ENCODE data around the gene RIC1.

RIC1 gene

GRCh38 chr9:5587024-5587423 is 41.9 kb upstream of the RIC1 start:
- no peak overlapping the region for H3K27ac ChIP-seq
- DNase-seq (ENCODE audit: low spot score) = no peak
- no peak for TF ChIP-seq CTCF (IDR thresholded peaks at IDR 0.05)
- H3K4me3 ChIP-seq = no peak overlapping the region

- no peak overlapping the region for H3K4me3 ChIP-seq
- DNase-seq (ENCODE audit: low spot score) = no peak
- TF ChIP-seq CTCF (IDR thresholded peaks at IDR 0.05) = no peak
- no peak overlapping the region for H3K27ac ChIP-seq
Observed at GRCh38 chr9:5592231-5592630, 36.7 kb upstream of the RIC1 start.

GRCh38 chr9:5592904-5593303 is 36.0 kb upstream of the RIC1 start:
- H3K4me3 ChIP-seq = no peak overlapping the region
- TF ChIP-seq CTCF (IDR thresholded peaks at IDR 0.05) = no peak
- DNase-seq (ENCODE audit: low spot score) = no peak
- H3K27ac ChIP-seq = no peak overlapping the region

GRCh38 chr9:5593904-5594303 is 35.0 kb upstream of the RIC1 start:
- no peak for TF ChIP-seq CTCF (IDR thresholded peaks at IDR 0.05)
- no peak for DNase-seq (ENCODE audit: low spot score)
- H3K4me3 ChIP-seq = no peak overlapping the region
- H3K27ac ChIP-seq = no peak overlapping the region

- no peak overlapping the region for H3K27ac ChIP-seq
- no peak for DNase-seq (ENCODE audit: low spot score)
- H3K4me3 ChIP-seq = no peak overlapping the region
- TF ChIP-seq CTCF (IDR thresholded peaks at IDR 0.05) = no peak
Observed at GRCh38 chr9:5596173-5596572, 32.7 kb upstream of the RIC1 start.

- no peak for DNase-seq (ENCODE audit: low spot score)
- Histone ChIP-seq H3K4me3 (peak overlapping the region; percentile 65), H3K27ac (peak overlapping the region; percentile 57 to 85)
Observed at GRCh38 chr9:5608298-5609225, 20.3 kb upstream of the RIC1 start.

More at GRCh38 chr9:5608298-5609225, 20.3 kb upstream of the RIC1 start:
- TF ChIP-seq CTCF (IDR thresholded peaks at IDR 0.05) = no peak

Measured in coronary artery (tissue), 2 donors.